ENCODE results near the gene EPHB1.
A peak's percentile ranks its signal among the peaks of the same experiment; 100 is the strongest.
"Not testable (repeated sequence)": the region's sequence is repeated elsewhere in the genome, so short reads cannot be mapped to it uniquely, and the experiment has no call there.

EPHB1 gene

GRCh38 chr3:134768116-134768515, 26.9 kb upstream of the EPHB1 start:
- H3K36me3 Mint-ChIP-seq (ENCODE audit: low read depth) = no peaks in the 10 kb centered on the region
- H3K4me3 Mint-ChIP-seq = no peak overlapping the region
- H3K27me3 Mint-ChIP-seq = no peaks in the 10 kb centered on the region
- no peaks in the 10 kb centered on the region for H3K4me1 Mint-ChIP-seq (ENCODE audit: low read depth)
- H3K9me3 Mint-ChIP-seq = no peaks in the 10 kb centered on the region
- H3K27ac Mint-ChIP-seq = no peak overlapping the region

GRCh38 chr3:134768837-134769236, 26.2 kb upstream of the EPHB1 start:
- Mint-ChIP-seq H3K9me3 (no peaks in the 10 kb centered on the region), H3K27ac (no peak overlapping the region), H3K36me3 (ENCODE audit: low read depth) (no peaks in the 10 kb centered on the region), H3K4me1 (ENCODE audit: low read depth) (no peaks in the 10 kb centered on the region), H3K4me3 (no peak overlapping the region), H3K27me3 (no peaks in the 10 kb centered on the region)

DNA sequence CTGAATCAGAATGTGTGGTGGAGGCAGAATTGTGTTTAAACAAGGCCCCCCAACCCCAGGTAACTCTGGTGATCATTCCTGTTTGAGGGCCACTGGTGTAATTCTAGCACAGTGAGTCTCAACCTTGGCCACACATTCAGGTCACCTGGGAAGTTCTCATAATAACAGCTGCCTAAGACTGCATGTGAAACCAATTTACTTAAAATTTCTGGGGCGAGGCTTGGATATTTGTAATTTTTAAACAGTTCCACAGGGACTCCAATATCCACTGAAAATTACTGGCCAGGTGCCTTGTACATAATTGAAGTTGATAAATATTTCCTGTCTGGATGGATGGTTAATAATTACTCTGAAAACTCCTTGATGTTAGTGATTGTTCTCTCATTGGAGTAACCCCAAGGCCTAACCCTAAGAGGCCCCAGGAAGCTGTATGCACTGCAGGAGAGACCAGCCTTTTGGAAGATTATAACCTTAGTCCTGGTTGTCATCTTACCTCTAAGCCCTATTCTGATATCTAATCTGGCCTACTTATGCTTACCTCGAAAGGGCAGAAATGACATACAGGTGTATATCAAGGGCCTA, 25.7 kb upstream of the EPHB1 start:
- H3K36me3 Mint-ChIP-seq (ENCODE audit: low read depth) = no peaks in the 10 kb centered on the region
- H3K27ac Mint-ChIP-seq = no peak overlapping the region

GRCh38 chr3:134772011-134772410, 23.0 kb upstream of the EPHB1 start:
- Mint-ChIP-seq H3K27me3 (peaks cover 3% of the 10 kb centered on the region), H3K9me3 (no peaks in the 10 kb centered on the region), H3K27ac (no peak overlapping the region), H3K4me3 (no peak overlapping the region), H3K4me1 (ENCODE audit: low read depth) (no peaks in the 10 kb centered on the region), H3K36me3 (ENCODE audit: low read depth) (no peaks in the 10 kb centered on the region)

More for the DNA sequence above, 25.7 kb upstream of the EPHB1 start:
- Mint-ChIP-seq H3K27me3 (no peaks in the 10 kb centered on the region), H3K4me3 (no peak overlapping the region), H3K9me3 (no peaks in the 10 kb centered on the region), H3K4me1 (ENCODE audit: low read depth) (no peaks in the 10 kb centered on the region)

GRCh38 chr3:134772591-134772990, 22.5 kb upstream of the EPHB1 start:
- H3K27me3 Mint-ChIP-seq = peaks cover 3% of the 10 kb centered on the region
- no peaks in the 10 kb centered on the region for H3K36me3 Mint-ChIP-seq (ENCODE audit: low read depth)
- H3K9me3 Mint-ChIP-seq = no peaks in the 10 kb centered on the region
- no peak overlapping the region for H3K4me3 Mint-ChIP-seq
- peaks cover 3% of the 10 kb centered on the region for H3K4me1 Mint-ChIP-seq (ENCODE audit: low read depth)
- H3K27ac Mint-ChIP-seq = no peak overlapping the region

- Mint-ChIP-seq H3K9me3 (no peaks in the 10 kb centered on the region), H3K36me3 (ENCODE audit: low read depth) (no peaks in the 10 kb centered on the region), H3K4me3 (no peak overlapping the region), H3K4me1 (ENCODE audit: low read depth) (peaks cover 3% of the 10 kb centered on the region), H3K27me3 (peaks cover 3% of the 10 kb centered on the region), H3K27ac (no peak overlapping the region)
Observed at GRCh38 chr3:134775831-134776230, 19.2 kb upstream of the EPHB1 start.

GRCh38 chr3:134776518-134776917, 18.5 kb upstream of the EPHB1 start:
- Mint-ChIP-seq H3K36me3 (ENCODE audit: low read depth) (no peaks in the 10 kb centered on the region), H3K4me1 (ENCODE audit: low read depth) (peaks cover 3% of the 10 kb centered on the region), H3K4me3 (no peak overlapping the region), H3K9me3 (no peaks in the 10 kb centered on the region), H3K27me3 (peaks cover 3% of the 10 kb centered on the region), H3K27ac (no peak overlapping the region)

GRCh38 chr3:134777341-134777740, 17.7 kb upstream of the EPHB1 start:
- Mint-ChIP-seq H3K4me3 (no peak overlapping the region), H3K27me3 (peaks cover 3% of the 10 kb centered on the region), H3K36me3 (ENCODE audit: low read depth) (no peaks in the 10 kb centered on the region), H3K4me1 (ENCODE audit: low read depth) (peaks cover 3% of the 10 kb centered on the region), H3K9me3 (no peaks in the 10 kb centered on the region), H3K27ac (no peak overlapping the region)

GRCh38 chr3:134788283-134788682, 6.8 kb upstream of the EPHB1 start:
- H3K36me3 Mint-ChIP-seq (ENCODE audit: low read depth) = not testable (repeated sequence)

DNA sequence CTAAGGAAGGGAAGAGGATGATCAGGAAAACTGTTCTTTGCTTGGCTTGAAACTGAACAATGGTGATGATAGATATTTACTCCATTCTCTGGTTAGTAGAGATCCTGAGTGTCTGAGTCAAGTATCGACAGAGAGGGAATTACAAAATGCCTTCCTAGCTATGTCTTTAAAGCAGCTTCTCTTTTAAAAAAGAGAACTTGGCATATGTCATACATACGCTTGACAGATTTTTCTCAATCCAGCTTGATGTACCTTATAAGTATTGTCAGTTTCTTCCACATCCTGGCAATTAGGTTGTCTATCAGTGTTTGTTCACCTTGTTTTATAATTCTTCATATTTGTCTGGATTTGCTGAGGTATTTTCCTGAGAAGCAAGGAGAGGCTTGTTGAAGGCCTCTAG, 5.0 kb upstream of the EPHB1 start:
- no peak overlapping the region for H3K27ac Mint-ChIP-seq
- H3K4me1 Mint-ChIP-seq (ENCODE audit: low read depth) = peaks cover 6% of the 10 kb centered on the region
- peaks cover 32% of the 10 kb centered on the region for H3K27me3 Mint-ChIP-seq
- no peaks in the 10 kb centered on the region for H3K36me3 Mint-ChIP-seq (ENCODE audit: low read depth)
- no peak overlapping the region for H3K4me3 Mint-ChIP-seq
- no peaks in the 10 kb centered on the region for H3K9me3 Mint-ChIP-seq

More at GRCh38 chr3:134788283-134788682, 6.8 kb upstream of the EPHB1 start:
- H3K9me3 Mint-ChIP-seq; H3K27ac Mint-ChIP-seq; H3K4me3 Mint-ChIP-seq; H3K4me1 Mint-ChIP-seq (ENCODE audit: low read depth): not testable (repeated sequence)
- H3K27me3 Mint-ChIP-seq = peaks cover 29% of the 10 kb centered on the region

DNA sequence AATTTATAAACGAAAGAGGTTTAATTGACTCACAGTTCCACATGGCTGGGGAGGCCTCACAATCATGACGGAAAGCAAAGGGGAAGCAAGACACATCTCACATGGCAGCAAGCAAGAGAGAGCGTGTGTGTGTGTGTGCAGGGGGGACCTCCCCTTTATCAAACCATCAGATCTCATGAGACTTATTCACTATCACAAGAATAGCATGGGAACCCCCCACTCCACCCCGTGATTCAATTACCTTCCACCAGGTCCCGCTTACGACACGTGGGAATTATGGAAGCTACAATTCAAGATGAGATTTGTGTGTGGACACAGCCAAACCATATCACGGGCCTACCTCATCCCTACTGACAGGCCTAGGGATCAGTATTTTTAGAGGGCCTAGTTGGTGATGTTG, 3.1 kb upstream of the EPHB1 start:
- Mint-ChIP-seq H3K27me3 (peaks cover 32% of the 10 kb centered on the region), H3K9me3 (no peaks in the 10 kb centered on the region), H3K4me1 (ENCODE audit: low read depth) (peaks cover 11% of the 10 kb centered on the region), H3K4me3 (no peak overlapping the region), H3K27ac (no peak overlapping the region), H3K36me3 (ENCODE audit: low read depth) (no peaks in the 10 kb centered on the region)

- H3K27ac Mint-ChIP-seq = no peak overlapping the region
- H3K36me3 Mint-ChIP-seq (ENCODE audit: low read depth) = no peaks in the 10 kb centered on the region
- peaks cover 32% of the 10 kb centered on the region for H3K27me3 Mint-ChIP-seq
- H3K9me3 Mint-ChIP-seq = no peaks in the 10 kb centered on the region
- H3K4me3 Mint-ChIP-seq = no peak overlapping the region
- H3K4me1 Mint-ChIP-seq (ENCODE audit: low read depth) = peaks cover 11% of the 10 kb centered on the region
Observed at GRCh38 chr3:134792700-134793099, 2.4 kb upstream of the EPHB1 start.

DNA sequence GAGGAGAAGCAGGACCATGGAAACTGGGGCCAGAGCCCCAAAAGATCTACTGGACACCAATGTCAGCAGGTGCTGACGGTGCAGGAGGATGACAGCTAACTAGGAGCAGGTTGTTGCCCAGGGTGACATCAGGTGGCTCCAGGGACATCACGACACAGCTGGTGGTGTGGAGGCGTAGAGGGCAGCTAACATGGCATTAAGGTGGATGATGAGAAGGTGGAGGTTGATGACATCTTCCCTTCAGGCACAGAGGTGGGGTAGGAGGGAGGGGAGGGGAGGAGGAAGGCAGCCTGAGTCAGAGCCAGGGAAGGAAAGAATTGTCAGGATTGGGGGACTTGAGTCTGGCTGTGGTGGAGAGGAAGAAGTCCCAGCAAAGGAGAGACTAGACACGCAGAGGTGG, 1.5 kb upstream of the EPHB1 start:
- no peak overlapping the region for H3K27ac Mint-ChIP-seq
- H3K27me3 Mint-ChIP-seq = peaks cover 38% of the 10 kb centered on the region
- no peak overlapping the region for H3K4me3 Mint-ChIP-seq
- H3K36me3 Mint-ChIP-seq (ENCODE audit: low read depth) = no peaks in the 10 kb centered on the region
- H3K9me3 Mint-ChIP-seq = no peaks in the 10 kb centered on the region
- H3K4me1 Mint-ChIP-seq (ENCODE audit: low read depth) = peaks cover 11% of the 10 kb centered on the region

DNA sequence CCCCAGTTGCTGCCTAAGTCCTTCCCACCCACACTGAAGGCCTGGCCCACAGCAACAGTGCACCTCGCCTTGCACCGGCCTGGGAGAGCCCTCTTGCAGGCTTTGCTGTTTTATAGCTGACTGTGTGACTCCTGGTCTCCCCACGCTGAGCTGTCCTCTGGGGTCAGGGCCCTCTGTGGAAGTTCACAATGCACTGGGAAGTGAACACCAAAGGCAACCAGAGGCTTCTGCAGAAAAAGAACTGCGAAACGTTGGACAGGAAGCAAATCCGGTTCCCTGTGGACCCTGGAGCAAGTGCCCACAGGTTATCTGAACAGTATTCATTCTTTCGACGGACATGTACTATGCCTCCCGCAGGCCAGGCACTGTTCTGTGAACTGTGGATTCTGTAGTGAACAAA, 737 bp upstream of the EPHB1 start:
- Mint-ChIP-seq H3K9me3 (no peaks in the 10 kb centered on the region), H3K4me3 (no peak overlapping the region), H3K27ac (no peak overlapping the region), H3K36me3 (ENCODE audit: low read depth) (no peaks in the 10 kb centered on the region), H3K27me3 (peaks cover 39% of the 10 kb centered on the region), H3K4me1 (ENCODE audit: low read depth) (peaks cover 11% of the 10 kb centered on the region)

GRCh38 chr3:134795746-134796280, 753 bp downstream of the EPHB1 start:
- Mint-ChIP-seq H3K4me3 (peak overlapping the region; percentile 81), H3K4me1 (ENCODE audit: low read depth) (peaks cover 11% of the 10 kb centered on the region), H3K9me3 (no peaks in the 10 kb centered on the region), H3K27ac (no peak overlapping the region), H3K27me3 (peaks cover 39% of the 10 kb centered on the region), H3K36me3 (ENCODE audit: low read depth) (no peaks in the 10 kb centered on the region)
